ENCODE results near the gene CMTM4. TPM values are rescaled to one million over a fixed set of nuclear protein-coding genes. Genes with fewer than 3 reads are reported as not detected.

The CMTM4 gene
- total and polyA plus RNA-seq, 2 experiments from 2014 or later: 14.1 to 77.0 TPM

DNA sequence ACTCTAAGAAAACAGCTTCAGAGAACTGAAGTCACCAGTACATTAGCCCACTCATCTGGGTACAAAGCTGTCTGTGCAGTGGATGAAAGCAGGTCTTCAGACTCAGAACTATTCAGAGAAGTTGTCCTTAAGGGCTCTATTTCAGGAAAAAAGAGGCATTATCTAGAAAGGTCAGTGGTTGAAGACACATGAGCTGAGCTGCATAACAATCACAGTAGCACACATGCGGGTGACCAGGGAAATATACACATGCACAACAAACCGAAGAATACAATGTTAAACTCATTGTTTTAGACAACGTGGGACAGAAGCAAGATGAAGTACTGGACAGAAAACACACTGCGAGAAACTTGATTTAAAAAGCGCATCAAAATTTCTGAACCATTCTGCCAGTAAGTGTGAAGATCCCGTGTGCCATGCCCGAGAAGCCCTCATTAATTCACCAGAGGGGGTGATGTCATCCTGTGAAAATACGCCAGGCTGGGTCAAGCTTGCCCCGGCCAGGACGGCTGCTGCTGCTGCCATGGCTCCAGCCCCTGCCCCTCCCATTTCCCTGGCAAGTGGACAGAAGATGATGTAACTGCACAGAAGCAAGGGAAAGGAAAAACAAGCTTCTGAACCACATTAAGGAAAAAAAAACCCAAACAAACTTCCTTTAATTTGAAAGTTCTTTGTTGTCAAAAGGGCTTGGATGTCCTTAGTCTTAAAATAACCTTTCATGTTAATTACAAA lies 44.8 kb upstream of the CMTM4 start (continued):
- no peak for TF ChIP-seq CTCF (conservative IDR thresholded peaks at IDR 0.05; ENCODE audit: low read depth in 2 of 2)
- no peak for TF ChIP-seq ZNF114 (CRISPR knock-in tag; IDR thresholded peaks at IDR 0.05)
- no peak for TF ChIP-seq STAT1 (IDR thresholded peaks at IDR 0.05; ENCODE audit: unreplicated experiment)
- TF ChIP-seq CREB1 (CRISPR knock-in tag; IDR thresholded peaks at IDR 0.05; ENCODE audit: low read depth): no peak
- TF ChIP-seq, protein P1, sequence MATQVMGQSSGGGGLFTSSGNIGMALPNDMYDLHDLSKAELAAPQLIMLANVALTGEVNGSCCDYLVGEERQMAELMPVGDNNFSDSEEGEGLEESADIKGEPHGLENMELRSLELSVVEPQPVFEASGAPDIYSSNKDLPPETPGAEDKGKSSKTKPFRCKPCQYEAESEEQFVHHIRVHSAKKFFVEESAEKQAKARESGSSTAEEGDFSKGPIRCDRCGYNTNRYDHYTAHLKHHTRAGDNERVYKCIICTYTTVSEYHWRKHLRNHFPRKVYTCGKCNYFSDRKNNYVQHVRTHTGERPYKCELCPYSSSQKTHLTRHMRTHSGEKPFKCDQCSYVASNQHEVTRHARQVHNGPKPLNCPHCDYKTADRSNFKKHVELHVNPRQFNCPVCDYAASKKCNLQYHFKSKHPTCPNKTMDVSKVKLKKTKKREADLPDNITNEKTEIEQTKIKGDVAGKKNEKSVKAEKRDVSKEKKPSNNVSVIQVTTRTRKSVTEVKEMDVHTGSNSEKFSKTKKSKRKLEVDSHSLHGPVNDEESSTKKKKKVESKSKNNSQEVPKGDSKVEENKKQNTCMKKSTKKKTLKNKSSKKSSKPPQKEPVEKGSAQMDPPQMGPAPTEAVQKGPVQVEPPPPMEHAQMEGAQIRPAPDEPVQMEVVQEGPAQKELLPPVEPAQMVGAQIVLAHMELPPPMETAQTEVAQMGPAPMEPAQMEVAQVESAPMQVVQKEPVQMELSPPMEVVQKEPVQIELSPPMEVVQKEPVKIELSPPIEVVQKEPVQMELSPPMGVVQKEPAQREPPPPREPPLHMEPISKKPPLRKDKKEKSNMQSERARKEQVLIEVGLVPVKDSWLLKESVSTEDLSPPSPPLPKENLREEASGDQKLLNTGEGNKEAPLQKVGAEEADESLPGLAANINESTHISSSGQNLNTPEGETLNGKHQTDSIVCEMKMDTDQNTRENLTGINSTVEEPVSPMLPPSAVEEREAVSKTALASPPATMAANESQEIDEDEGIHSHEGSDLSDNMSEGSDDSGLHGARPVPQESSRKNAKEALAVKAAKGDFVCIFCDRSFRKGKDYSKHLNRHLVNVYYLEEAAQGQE (IDR thresholded peaks at IDR 0.05; ENCODE audit: unreplicated experiment): no peak
- no peak for TF ChIP-seq ETS1 (IDR thresholded peaks at IDR 0.05)
- TF ChIP-seq EZH2 (IDR thresholded peaks at IDR 0.05; ENCODE audit: low read depth, unreplicated experiment): no peak
- no peak for TF ChIP-seq NANOG (IDR thresholded peaks at IDR 0.05; ENCODE audit: borderline replicate concordance)
- TF ChIP-seq JUNB (IDR thresholded peaks at IDR 0.05; ENCODE audit: unreplicated experiment): no peak

DNA sequence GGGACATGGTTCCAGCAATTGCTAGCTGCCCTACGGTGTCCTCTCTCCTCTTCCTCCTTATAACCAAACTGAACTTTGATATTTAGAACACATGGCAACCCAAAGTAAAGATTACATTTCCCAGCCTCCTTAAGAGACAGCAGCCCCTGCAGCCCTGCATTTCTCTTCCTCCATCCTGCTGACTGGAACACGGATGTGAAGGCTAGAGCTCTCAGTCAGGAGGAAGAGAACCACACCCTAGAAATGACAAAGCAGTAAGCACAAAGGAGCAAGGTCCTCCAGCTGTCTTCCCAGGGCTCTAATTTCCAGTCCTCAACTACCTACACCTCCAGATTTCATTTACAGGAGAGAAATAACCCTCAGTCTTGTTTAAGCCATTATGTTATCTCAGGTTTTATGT lies 44.0 kb upstream of the CMTM4 start:
- Mint-ChIP-seq H3K4me1 (peaks cover 21% of the 10 kb centered on the region), H3K9me3 (no peaks in the 10 kb centered on the region), H3K27ac (peak overlapping the region; percentile 89), H3K36me3 (ENCODE audit: low read depth) (peaks cover 73% of the 10 kb centered on the region), H3K4me3 (no peak overlapping the region; the same call in 2 of the 3 replicates), H3K27me3 (ENCODE audit: insufficient read depth, low read depth, poor library complexity) (no peaks in the 10 kb centered on the region)
- no peak for DNase-seq (ENCODE audit: low spot score)
- peaks cover 54% of the 10 kb centered on the region for H3K36me3 ChIP-seq (ENCODE audit: insufficient read depth)
- H3K27ac ChIP-seq (ENCODE audit: low read depth): peak overlapping the region; percentile 46
- H3K4me2 ChIP-seq: no peak overlapping the region
- H3K4me3 ChIP-seq: no peak overlapping the region
- H3F3A ChIP-seq (replicated peaks; ENCODE audit: low read depth): peaks cover 14% of the 10 kb centered on the region; the same call in 1 of the 2 replicates
- H4K20me1 ChIP-seq (replicated peaks; ENCODE audit: insufficient read depth): peaks cover 52% of the 10 kb centered on the region
- no peaks in the 10 kb centered on the region for H3K9me2 ChIP-seq (ENCODE audit: insufficient read depth)
- peaks cover 86% of the 10 kb centered on the region for H3K79me2 ChIP-seq (replicated peaks; ENCODE audit: insufficient read depth)
- no peak overlapping the region for H2AFZ ChIP-seq
- H3K4me1 ChIP-seq (ENCODE audit: insufficient read depth): peaks cover 13% of the 10 kb centered on the region
- peak; percentile 17; the same call in 2 of the 3 replicates for ATAC-seq
- H3K27me3 ChIP-seq (ENCODE audit: insufficient read depth): no peaks in the 10 kb centered on the region
- TF ChIP-seq POLR2AphosphoS5 (IDR thresholded peaks at IDR 0.05; ENCODE audit: low read depth) (no peak), NANOG (IDR thresholded peaks at IDR 0.05; ENCODE audit: borderline replicate concordance) (no peak), CTCF (conservative IDR thresholded peaks at IDR 0.05; ENCODE audit: low read depth in 2 of 2) (no peak), STAT1 (IDR thresholded peaks at IDR 0.05; ENCODE audit: unreplicated experiment) (no peak)
- TF ChIP-seq, protein P1 (IDR thresholded peaks at IDR 0.05; ENCODE audit: unreplicated experiment): no peak

All from GM23338 (cell line).